Loucy (cell line): ENCODE data around the gene PCP4L1.
A peak's percentile ranks its signal among the peaks of the same experiment; 100 is the strongest.

ENCODE experiments used
- H2AFZ ChIP-seq: fragments of 200-600 bp; sonication (generic); 2 replicates; pipeline ENCODE4 v1.6.0; 2016; ENCODE audit warnings: antibody characterized with exemption, mild to moderate bottlenecking, low read length, moderate library complexity
- H3F3A ChIP-seq: fragments of 200-600 bp; 2 replicates; pipeline ENCODE4 v1.6.0; 2016; ENCODE audit warnings: antibody characterized with exemption, low read depth, mild to moderate bottlenecking
- H3K27me3 ChIP-seq: fragments of 200-600 bp; sonication (generic); 2 replicates; pipeline ENCODE4 v1.6.1; 2014; ENCODE audit warnings: low read length, mild to moderate bottlenecking; ENCODE audit not compliant: insufficient read depth, poor library complexity, severe bottlenecking
- H3K36me3 ChIP-seq: fragments of 200-600 bp; sonication (generic); 2 replicates; pipeline ENCODE4 v1.6.1; 2016; ENCODE audit warnings: low read length; ENCODE audit not compliant: insufficient read depth
- H3K4me1 ChIP-seq: fragments of 200-600 bp; sonication (generic); 2 replicates; pipeline ENCODE4 v1.5.1; 2014; ENCODE audit warnings: low read length, mild to moderate bottlenecking; ENCODE audit not compliant: insufficient read depth, poor library complexity, severe bottlenecking
- H3K4me2 ChIP-seq: fragments of 200-600 bp; sonication (generic); 2 replicates; pipeline ENCODE4 v1.6.0; 2014; ENCODE audit warnings: antibody characterized with exemption, low read length, low read depth, mild to moderate bottlenecking; ENCODE audit not compliant: poor library complexity, severe bottlenecking
- H3K4me3 ChIP-seq: fragments of 200-600 bp; sonication (generic); 2 replicates; pipeline ENCODE4 v1.5.1; 2014; ENCODE audit warnings: low read length, mild to moderate bottlenecking, mixed read lengths; ENCODE audit not compliant: poor library complexity, severe bottlenecking
- H3K79me2 ChIP-seq: fragments of 200-600 bp; sonication (generic); 2 replicates; pipeline ENCODE4 v1.6.1; 2014; ENCODE audit warnings: low read length; ENCODE audit not compliant: insufficient read depth
- H3K9ac ChIP-seq: fragments of 200-600 bp; sonication (generic); 2 replicates; pipeline ENCODE4 v1.6.0; 2014; ENCODE audit warnings: mild to moderate bottlenecking, low read depth, low read length, moderate library complexity; ENCODE audit not compliant: poor library complexity, severe bottlenecking
- H3K9me2 ChIP-seq: fragments of 200-600 bp; sonication (generic); replicated peaks from 2 replicates; pipeline ENCODE4 v1.6.1; 2016; ENCODE audit warnings: low read depth, low read length, mixed read lengths
- H3K9me3 ChIP-seq: fragments of 200-600 bp; sonication (generic); 2 replicates; pipeline ENCODE4 v1.6.1; 2014; ENCODE audit warnings: mild to moderate bottlenecking, antibody characterized with exemption, low read length, low read depth; ENCODE audit not compliant: insufficient read depth
- H4K20me1 ChIP-seq: fragments of 200-600 bp; sonication (generic); 2 replicates; pipeline ENCODE4 v1.6.0; 2014; ENCODE audit warnings: antibody characterized with exemption, low read length, mild to moderate bottlenecking; ENCODE audit not compliant: insufficient read depth, poor library complexity, severe bottlenecking
- CTCF ChIP-seq: fragments of 200-600 bp; sonication (generic); conservative IDR thresholded peaks from 2 replicates; pipeline ENCODE4 v1.5.1; 2014; ENCODE audit warnings: mild to moderate bottlenecking, antibody characterized with exemption, low read length
- EZH2phosphoT487 ChIP-seq: fragments of 200-600 bp; IDR thresholded peaks from 2 replicates; pipeline ENCODE4 v1.6.1; 2018; ENCODE audit warnings: antibody characterized with exemption, mild to moderate bottlenecking, moderate library complexity, borderline replicate concordance

The PCP4L1 gene

GRCh38 chr1:161298116-161298515, 39.6 kb downstream of the PCP4L1 start:
- H3K79me2 ChIP-seq = peaks cover 7% of the 10 kb centered on the region; the same call in 1 of the 2 replicates
- no peaks in the 10 kb centered on the region for H3K27me3 ChIP-seq
- no peaks in the 10 kb centered on the region for H3K9me3 ChIP-seq
- H4K20me1 ChIP-seq = peaks cover 6% of the 10 kb centered on the region
- TF ChIP-seq CTCF (no peak), EZH2phosphoT487 (no peak)
- peaks cover 6% of the 10 kb centered on the region; the same call in 1 of the 2 replicates for H3F3A ChIP-seq
- H3K9me2 ChIP-seq = no peaks in the 10 kb centered on the region
- H3K36me3 ChIP-seq = no peaks in the 10 kb centered on the region
- no peak overlapping the region for H3K4me2 ChIP-seq
- H2AFZ ChIP-seq = no peak overlapping the region
- H3K4me1 ChIP-seq = peaks cover 10% of the 10 kb centered on the region
- H3K4me3 ChIP-seq = no peak overlapping the region
- H3K9ac ChIP-seq = no peak overlapping the region

GRCh38 chr1:161299347-161299746, 40.8 kb downstream of the PCP4L1 start:
- H3K27me3 ChIP-seq = no peaks in the 10 kb centered on the region
- H3K4me2 ChIP-seq = peak overlapping the region; percentile 63
- H3K9me2 ChIP-seq = no peaks in the 10 kb centered on the region
- peaks cover 6% of the 10 kb centered on the region; the same call in 1 of the 2 replicates for H3F3A ChIP-seq
- no peak for TF ChIP-seq EZH2phosphoT487
- no peak for TF ChIP-seq CTCF
- no peaks in the 10 kb centered on the region for H3K36me3 ChIP-seq
- H3K79me2 ChIP-seq = peaks cover 19% of the 10 kb centered on the region
- H3K4me1 ChIP-seq = peaks cover 20% of the 10 kb centered on the region
- H2AFZ ChIP-seq = 0 out of 2 replicates have a peak overlapping the region, but pooled peaks have one; percentile 60
- peaks cover 13% of the 10 kb centered on the region for H4K20me1 ChIP-seq
- H3K9ac ChIP-seq = peak overlapping the region; percentile 48
- no peaks in the 10 kb centered on the region for H3K9me3 ChIP-seq
- H3K4me3 ChIP-seq = peak overlapping the region; percentile 49

DNA sequence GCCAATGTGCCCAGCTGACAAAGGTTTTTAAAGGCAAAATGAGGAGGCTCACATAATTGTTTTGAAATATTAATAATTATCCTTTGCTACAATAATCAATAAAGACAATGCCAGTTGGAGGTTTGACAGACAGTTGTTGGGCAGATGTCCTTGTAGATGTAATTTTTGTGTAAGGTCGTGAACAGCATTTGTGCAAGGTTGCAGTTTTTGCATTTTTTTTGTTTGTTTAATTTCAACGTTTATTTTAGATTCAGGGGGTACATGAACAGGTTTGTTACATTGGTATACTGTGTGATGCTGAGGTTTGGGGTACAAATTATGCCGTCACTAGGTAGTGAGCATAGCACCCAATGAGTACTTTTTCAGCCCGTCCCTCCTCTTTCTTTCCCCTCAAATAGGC, 41.9 kb downstream of the PCP4L1 start:
- Histone ChIP-seq H3K79me2 (peaks cover 30% of the 10 kb centered on the region), H3F3A (peaks cover 6% of the 10 kb centered on the region; the same call in 1 of the 2 replicates), H2AFZ (no peak overlapping the region), H3K4me3 (no peak overlapping the region), H3K9ac (no peak overlapping the region), H3K27me3 (no peaks in the 10 kb centered on the region), H3K4me2 (no peak overlapping the region), H3K9me2 (no peaks in the 10 kb centered on the region), H4K20me1 (peaks cover 22% of the 10 kb centered on the region), H3K4me1 (peaks cover 31% of the 10 kb centered on the region), H3K9me3 (no peaks in the 10 kb centered on the region), H3K36me3 (no peaks in the 10 kb centered on the region)
- TF ChIP-seq EZH2phosphoT487 = no peak
- no peak for TF ChIP-seq CTCF
